ENCODE results near the gene PLCB4. TPM values are rescaled to one million over a fixed set of nuclear protein-coding genes. Genes with fewer than 3 reads are reported as not detected.

The PLCB4 gene
- total RNA-seq, 1 experiment from 2014 or later, result 10.1 TPM

DNA sequence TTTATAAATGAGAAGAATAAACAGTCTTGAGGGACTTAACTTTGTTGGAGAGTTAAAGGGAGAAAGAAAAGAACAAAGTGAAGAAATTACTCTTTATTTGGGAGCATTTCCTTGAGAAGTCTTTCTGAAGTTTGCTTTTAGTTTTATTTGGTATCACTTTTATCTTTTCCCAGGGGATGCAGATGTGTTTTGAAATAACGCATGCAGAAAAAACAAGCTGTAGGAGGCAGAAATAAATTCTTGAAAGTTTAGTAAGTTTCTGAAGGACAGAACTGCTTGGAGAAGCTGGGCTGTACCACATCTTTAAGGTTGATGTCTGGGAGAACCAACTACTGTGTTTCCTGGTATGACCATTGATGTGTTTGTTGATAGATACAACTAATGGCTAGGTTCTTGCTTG, 75.0 kb downstream of the PLCB4 start:
- peaks cover 8 to 14% of the 10 kb centered on the region in 2 experiments for H3K4me1 Mint-ChIP-seq
- no peak overlapping the region for H2BK5ac ChIP-seq (ENCODE audit: insufficient read length, low read length)
- TF ChIP-seq, protein P1, sequence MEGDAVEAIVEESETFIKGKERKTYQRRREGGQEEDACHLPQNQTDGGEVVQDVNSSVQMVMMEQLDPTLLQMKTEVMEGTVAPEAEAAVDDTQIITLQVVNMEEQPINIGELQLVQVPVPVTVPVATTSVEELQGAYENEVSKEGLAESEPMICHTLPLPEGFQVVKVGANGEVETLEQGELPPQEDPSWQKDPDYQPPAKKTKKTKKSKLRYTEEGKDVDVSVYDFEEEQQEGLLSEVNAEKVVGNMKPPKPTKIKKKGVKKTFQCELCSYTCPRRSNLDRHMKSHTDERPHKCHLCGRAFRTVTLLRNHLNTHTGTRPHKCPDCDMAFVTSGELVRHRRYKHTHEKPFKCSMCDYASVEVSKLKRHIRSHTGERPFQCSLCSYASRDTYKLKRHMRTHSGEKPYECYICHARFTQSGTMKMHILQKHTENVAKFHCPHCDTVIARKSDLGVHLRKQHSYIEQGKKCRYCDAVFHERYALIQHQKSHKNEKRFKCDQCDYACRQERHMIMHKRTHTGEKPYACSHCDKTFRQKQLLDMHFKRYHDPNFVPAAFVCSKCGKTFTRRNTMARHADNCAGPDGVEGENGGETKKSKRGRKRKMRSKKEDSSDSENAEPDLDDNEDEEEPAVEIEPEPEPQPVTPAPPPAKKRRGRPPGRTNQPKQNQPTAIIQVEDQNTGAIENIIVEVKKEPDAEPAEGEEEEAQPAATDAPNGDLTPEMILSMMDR (conservative IDR thresholded peaks at IDR 0.05), result no peak
- H3K4ac ChIP-seq (ENCODE audit: low read depth, low read length), result no peak overlapping the region
- peaks cover 4 to 10% of the 10 kb centered on the region in 2 experiments; a peak in 4 of 5 replicates for H3K9me3 Mint-ChIP-seq
- no peak overlapping the region for H2BK15ac ChIP-seq (ENCODE audit: low read depth, low read length)
- no peak overlapping the region for H3K27ac ChIP-seq (ENCODE audit: insufficient read length, low read depth, low read length)
- no peaks in the 10 kb centered on the region for H3K27me3 Mint-ChIP-seq (ENCODE audit: low read depth)
- no peaks in the 10 kb centered on the region for H3K4me1 ChIP-seq (ENCODE audit: insufficient read depth, low read length)
- no peak overlapping the region for H2BK120ac ChIP-seq (ENCODE audit: low read depth, low read length, poor library complexity, severe bottlenecking)
- no peak overlapping the region for H2BK20ac ChIP-seq (ENCODE audit: low read depth, low read length, poor library complexity, severe bottlenecking)
- no peak overlapping the region for H4K5ac ChIP-seq (ENCODE audit: insufficient read length, low read depth, low read length)
- no peak overlapping the region for H2BK12ac ChIP-seq (ENCODE audit: insufficient read length, low read depth, low read length)
- H3K23me2 ChIP-seq (ENCODE audit: insufficient read length, low read depth, low read length, poor library complexity, severe bottlenecking), result no peaks in the 10 kb centered on the region
- H3K4me2 ChIP-seq (ENCODE audit: insufficient read depth, insufficient read length, low read length), result no peak overlapping the region
- no peak for DNase-seq
- no peak overlapping the region for H4K8ac ChIP-seq (replicated peaks; ENCODE audit: insufficient read length, low read depth, low read length)
- no peak overlapping the region for H2AK5ac ChIP-seq (ENCODE audit: insufficient read length, low read length)
- peaks cover 2 to 15% (median 9%) of the 10 kb centered on the region in 3 experiments; a peak in 6 of 7 replicates for H3K36me3 Mint-ChIP-seq (ENCODE audit: insufficient read depth in 1 of 3, low read depth in 3 of 3)
- WGBS (ENCODE audit: extremely low coverage, insufficient read length, low lambda C conversion rate), result no CpG with 5 or more reads among the region's 1 CpG
- no peak overlapping the region for H3K4me3 Mint-ChIP-seq
- no peak overlapping the region for H3K14ac ChIP-seq (ENCODE audit: insufficient read depth, low read length)
- peak overlapping the region in 2 of 3 experiments; percentile 5 to 32; a peak in 1 of 7 replicates for H3K27ac Mint-ChIP-seq
- H4K20me1 ChIP-seq (ENCODE audit: control insufficient read depth, insufficient read depth, insufficient read length), result no peaks in the 10 kb centered on the region
- no peak overlapping the region for H4K91ac ChIP-seq (ENCODE audit: insufficient read length, low read depth, low read length)
- H3K79me1 ChIP-seq (ENCODE audit: insufficient read depth, low read depth, low read length, poor library complexity, severe bottlenecking), result no peaks in the 10 kb centered on the region
- H3K23ac ChIP-seq (ENCODE audit: insufficient read length, low read depth, low read length), result no peak overlapping the region
- no peaks in the 10 kb centered on the region for H3K9me3 ChIP-seq (ENCODE audit: control insufficient read depth, low read depth, low read length)
- no peak overlapping the region for H2AFZ ChIP-seq (ENCODE audit: low read length)
- H3K56ac ChIP-seq (ENCODE audit: insufficient read length, low read depth, low read length), result no peak overlapping the region
- H3T11ph ChIP-seq (ENCODE audit: low read length), result no peak overlapping the region
- no peak overlapping the region for H3K18ac ChIP-seq (ENCODE audit: insufficient read length, low read depth, low read length)
- no peaks in the 10 kb centered on the region for H3K27me3 ChIP-seq (ENCODE audit: insufficient read depth, low read length)
- no peaks in the 10 kb centered on the region for H3K79me2 ChIP-seq (ENCODE audit: insufficient read depth, low read length)
- H3K9ac ChIP-seq (ENCODE audit: extremely low read depth, insufficient read length, low read length), result no peak overlapping the region
